GM12878 (cell line): ENCODE results near the gene SMTNL1. TPM values are rescaled to one million over a fixed set of nuclear protein-coding genes. Genes with fewer than 3 reads are reported as not detected.

Experiments used
- BCL11A ChIP-seq: IDR thresholded peaks from 2 replicates; pipeline ENCODE4 v1.6.1; 2011; ENCODE audit warnings: low read depth, low read length
- CHD4 ChIP-seq: fragments of 200-600 bp; sonication (generic); IDR thresholded peaks from 2 replicates; pipeline ENCODE4 v1.6.1; 2016; ENCODE audit warnings: mild to moderate bottlenecking
- CTCF ChIP-seq, 3 experiments: IDR thresholded peaks in 2 of 3; conservative IDR thresholded peaks in 1 of 3; 2 replicates each; pipeline ENCODE4 v1.5.1; 2011; ENCODE audit warnings: low read depth in 3 of 3, low read length in 3 of 3, mild to moderate bottlenecking in 3 of 3, control low read depth in 2 of 3, moderate library complexity in 2 of 3, inconsistent platforms in 1 of 3, mixed read lengths in 1 of 3; ENCODE audit not compliant: control insufficient read depth in 2 of 3, insufficient read depth in 1 of 3; ENCODE audit errors: extremely low read depth in 1 of 3
- EGR1 ChIP-seq, 2 experiments: IDR thresholded peaks; 1 replicate in 1 of 2; 2 replicates in 1 of 2; pipeline ENCODE4 v1.6.1; 2011 to 2012; ENCODE audit warnings: low read depth in 2 of 2, low read length in 2 of 2, borderline replicate concordance in 1 of 2, mild to moderate bottlenecking in 1 of 2, moderate library complexity in 1 of 2
- ETV6 ChIP-seq, 2 experiments: fragments of 450-650 bp in 1 of 2; IDR thresholded peaks in 1 of 2; conservative IDR thresholded peaks in 1 of 2; 2 replicates each; pipeline ENCODE4 v1.6.1; 2014; ENCODE audit warnings: antibody characterized with exemption in 1 of 2, borderline replicate concordance in 1 of 2, low read depth in 1 of 2, mild to moderate bottlenecking in 1 of 2, moderate library complexity in 1 of 2
- EZH2 ChIP-seq: IDR thresholded peaks from 2 replicates; pipeline ENCODE4 v1.6.1; 2012; ENCODE audit warnings: low read depth, mild to moderate bottlenecking, control low read depth, inconsistent platforms, low read length, borderline replicate concordance; ENCODE audit not compliant: control insufficient read depth
- HCFC1 ChIP-seq: fragments of 150-350 bp; IDR thresholded peaks from 2 replicates; pipeline ENCODE4 v1.6.1; 2014; ENCODE audit warnings: low read length
- IRF5 ChIP-seq: fragments of 450-650 bp; IDR thresholded peaks from 2 replicates; pipeline ENCODE4 v1.6.1; 2017; ENCODE audit warnings: borderline replicate concordance
- MXI1 ChIP-seq: fragments of 150-350 bp; IDR thresholded peaks from 2 replicates; pipeline ENCODE4 v1.6.1; 2011; ENCODE audit warnings: low read depth, mild to moderate bottlenecking, inconsistent platforms, low read length, improper control_type of control experiment
- NR2F1 ChIP-seq: fragments of 450-650 bp; conservative IDR thresholded peaks from 2 replicates; pipeline ENCODE4 v1.6.1; 2017; ENCODE audit warnings: mild to moderate bottlenecking
- RUNX3 ChIP-seq: IDR thresholded peaks from 2 replicates; pipeline ENCODE4 v1.6.1; 2012; ENCODE audit warnings: low read length, inconsistent platforms
- SMAD5 ChIP-seq: IDR thresholded peaks from 2 replicates; pipeline ENCODE4 v1.6.1; 2016; ENCODE audit warnings: antibody characterized with exemption, low read depth
- SRF ChIP-seq, 2 experiments: IDR thresholded peaks; 2 replicates each; pipeline ENCODE4 v1.6.1; 2011; ENCODE audit warnings: low read depth in 2 of 2, low read length in 2 of 2, mild to moderate bottlenecking in 1 of 2, moderate library complexity in 1 of 2
- TARDBP ChIP-seq: IDR thresholded peaks from 2 replicates; pipeline ENCODE4 v1.6.1; 2016; ENCODE audit warnings: borderline replicate concordance
- ZNF274 ChIP-seq: IDR thresholded peaks from one replicate; pipeline ENCODE4 v1.8.0; 2011; ENCODE audit not compliant: insufficient read length, insufficient read depth
- polyA plus RNA-seq, 11 experiments: library from polyadenylated mRNA; depleted of rRNA in 4 of 11; unstranded in 6 of 11; stranded (reverse) in 5 of 11; fragments of >200 nt; fragmentation: Nextera tagmentation in 4 of 11; fragmentation: Illumina TruSeq in 1 of 11; extraction: Ambion mirVana in 4 of 11; extraction: Trizol in 1 of 11; gene quantifications; 1 replicate in 1 of 11; 2 replicates in 10 of 11; pipeline versions ENCODE4 v1.2.1 to v1.2.3, GENCODE V29; 2011 to 2016; ENCODE audit warnings: inconsistent platforms in 2 of 11, missing spikeins in 2 of 11, low read depth in 1 of 11
- total RNA-seq, 4 experiments: library from RNA; depleted of rRNA in 3 of 4; stranded (reverse); fragments of >200 nt in 3 of 4; fragmentation: Illumina TruSeq in 1 of 4; extraction: Trizol in 1 of 4; gene quantifications; 2 replicates each; pipeline versions ENCODE4 v1.2.1 to v1.2.3, GENCODE V29; 2013 to 2021
- TF ChIP-seq, protein P1 (sequence below): IDR thresholded peaks from 2 replicates; pipeline ENCODE4 v1.6.1; 2012; ENCODE audit warnings: low read depth, low read length, improper control_type of control experiment
- TF ChIP-seq, protein P2 (sequence below): fragments of 450-650 bp; IDR thresholded peaks from 2 replicates; pipeline ENCODE4 v1.6.1; 2018; ENCODE audit warnings: mild to moderate bottlenecking, low read depth, moderate library complexity; ENCODE audit not compliant: partially characterized antibody
- TF ChIP-seq, protein P3 (sequence below): IDR thresholded peaks from 2 replicates; pipeline ENCODE4 v1.6.1; 2012; ENCODE audit warnings: low read depth, low read length, improper control_type of control experiment
- TF ChIP-seq, protein P4 (sequence below): fragments of 150-350 bp; IDR thresholded peaks from 2 replicates; pipeline ENCODE4 v1.6.1; 2014; ENCODE audit warnings: mild to moderate bottlenecking, low read depth, low read length

SMTNL1 gene
- total and polyA plus RNA-seq, 10 of the 15 experiments (the other 5 are each of a cell fraction or from before 2014, with no cell fraction given), result 0.06 to 0.17 (median 0.10) TPM; not detected in 7

DNA sequence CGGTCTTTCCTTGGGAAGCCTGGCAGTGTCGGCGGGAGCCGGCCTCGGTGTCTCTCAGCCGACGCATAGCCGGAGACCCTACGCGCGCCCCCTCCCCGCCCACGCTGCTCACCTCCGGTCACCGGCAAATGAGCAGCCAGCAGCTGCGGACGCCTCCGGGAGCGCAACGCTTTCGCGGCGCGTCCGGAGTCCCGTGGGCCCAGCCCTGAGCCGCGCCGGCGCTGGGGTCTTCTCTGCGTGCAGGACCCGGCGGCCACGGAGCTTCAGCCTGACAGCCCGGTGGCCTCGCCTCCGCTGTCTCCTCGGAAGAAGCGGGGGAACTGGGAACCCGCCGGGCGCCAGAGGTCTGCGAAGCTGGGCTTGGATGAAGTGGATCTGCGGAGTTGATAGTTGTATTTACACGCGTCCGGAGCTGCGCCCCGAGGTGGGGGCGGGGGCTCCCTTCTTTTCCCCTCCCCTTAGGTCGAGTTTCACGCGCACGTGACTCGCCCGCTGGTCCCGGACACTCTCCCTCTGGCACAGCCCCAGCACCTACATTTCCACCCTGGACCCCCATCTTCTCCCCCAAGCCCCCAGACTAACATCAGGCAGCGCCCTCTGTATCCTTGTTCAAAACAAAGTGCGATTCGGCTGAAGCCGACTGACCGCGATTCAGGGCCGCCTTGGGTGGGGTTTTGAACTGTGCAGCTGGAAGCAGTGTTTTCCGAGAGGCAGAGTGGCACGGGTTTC lies 21.9 kb upstream of the SMTNL1 start, which contains the start of gene SLC43A1 (continued):
- TF ChIP-seq, protein P1, sequence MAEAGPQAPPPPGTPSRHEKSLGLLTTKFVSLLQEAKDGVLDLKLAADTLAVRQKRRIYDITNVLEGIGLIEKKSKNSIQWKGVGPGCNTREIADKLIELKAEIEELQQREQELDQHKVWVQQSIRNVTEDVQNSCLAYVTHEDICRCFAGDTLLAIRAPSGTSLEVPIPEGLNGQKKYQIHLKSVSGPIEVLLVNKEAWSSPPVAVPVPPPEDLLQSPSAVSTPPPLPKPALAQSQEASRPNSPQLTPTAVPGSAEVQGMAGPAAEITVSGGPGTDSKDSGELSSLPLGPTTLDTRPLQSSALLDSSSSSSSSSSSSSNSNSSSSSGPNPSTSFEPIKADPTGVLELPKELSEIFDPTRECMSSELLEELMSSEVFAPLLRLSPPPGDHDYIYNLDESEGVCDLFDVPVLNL, result no peak
- TF ChIP-seq ZNF274 (no peak), EGR1 (IDR thresholded peaks at IDR 0.05; ENCODE audit: borderline replicate concordance in 1 of 2, low read depth in 2 of 2, low read length in 2 of 2) (0 out of 3 replicates have a peak, but pooled peaks of 1 of the 2 experiments have one; percentile 70), NR2F1 (peak; percentile 42; the same call in 1 of the 2 replicates), MXI1 (no peak), CTCF (IDR thresholded peaks at IDR 0.05 in 2 of 3, conservative IDR thresholded peaks at IDR 0.05 in 1 of 3; ENCODE audit: control insufficient read depth in 2 of 3, extremely low read depth in 1 of 3, insufficient read depth in 1 of 3, low read depth in 3 of 3, low read length in 3 of 3) (no peak), ETV6 (conservative IDR thresholded peaks at IDR 0.05 in 1 of 2, IDR thresholded peaks at IDR 0.05 in 1 of 2; ENCODE audit: borderline replicate concordance in 1 of 2, low read depth in 1 of 2) (no peak), SMAD5 (no peak), SRF (IDR thresholded peaks at IDR 0.05; ENCODE audit: low read depth in 2 of 2, low read length in 2 of 2) (no peak), CHD4 (no peak), TARDBP (no peak), RUNX3 (no peak), BCL11A (no peak), HCFC1 (no peak), EZH2 (no peak), IRF5 (no peak)
- TF ChIP-seq, protein P2, sequence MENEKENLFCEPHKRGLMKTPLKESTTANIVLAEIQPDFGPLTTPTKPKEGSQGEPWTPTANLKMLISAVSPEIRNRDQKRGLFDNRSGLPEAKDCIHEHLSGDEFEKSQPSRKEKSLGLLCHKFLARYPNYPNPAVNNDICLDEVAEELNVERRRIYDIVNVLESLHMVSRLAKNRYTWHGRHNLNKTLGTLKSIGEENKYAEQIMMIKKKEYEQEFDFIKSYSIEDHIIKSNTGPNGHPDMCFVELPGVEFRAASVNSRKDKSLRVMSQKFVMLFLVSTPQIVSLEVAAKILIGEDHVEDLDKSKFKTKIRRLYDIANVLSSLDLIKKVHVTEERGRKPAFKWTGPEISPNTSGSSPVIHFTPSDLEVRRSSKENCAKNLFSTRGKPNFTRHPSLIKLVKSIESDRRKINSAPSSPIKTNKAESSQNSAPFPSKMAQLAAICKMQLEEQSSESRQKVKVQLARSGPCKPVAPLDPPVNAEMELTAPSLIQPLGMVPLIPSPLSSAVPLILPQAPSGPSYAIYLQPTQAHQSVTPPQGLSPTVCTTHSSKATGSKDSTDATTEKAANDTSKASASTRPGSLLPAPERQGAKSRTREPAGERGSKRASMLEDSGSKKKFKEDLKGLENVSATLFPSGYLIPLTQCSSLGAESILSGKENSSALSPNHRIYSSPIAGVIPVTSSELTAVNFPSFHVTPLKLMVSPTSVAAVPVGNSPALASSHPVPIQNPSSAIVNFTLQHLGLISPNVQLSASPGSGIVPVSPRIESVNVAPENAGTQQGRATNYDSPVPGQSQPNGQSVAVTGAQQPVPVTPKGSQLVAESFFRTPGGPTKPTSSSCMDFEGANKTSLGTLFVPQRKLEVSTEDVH, result no peak
- TF ChIP-seq, protein P3, sequence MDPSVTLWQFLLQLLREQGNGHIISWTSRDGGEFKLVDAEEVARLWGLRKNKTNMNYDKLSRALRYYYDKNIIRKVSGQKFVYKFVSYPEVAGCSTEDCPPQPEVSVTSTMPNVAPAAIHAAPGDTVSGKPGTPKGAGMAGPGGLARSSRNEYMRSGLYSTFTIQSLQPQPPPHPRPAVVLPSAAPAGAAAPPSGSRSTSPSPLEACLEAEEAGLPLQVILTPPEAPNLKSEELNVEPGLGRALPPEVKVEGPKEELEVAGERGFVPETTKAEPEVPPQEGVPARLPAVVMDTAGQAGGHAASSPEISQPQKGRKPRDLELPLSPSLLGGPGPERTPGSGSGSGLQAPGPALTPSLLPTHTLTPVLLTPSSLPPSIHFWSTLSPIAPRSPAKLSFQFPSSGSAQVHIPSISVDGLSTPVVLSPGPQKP, result no peak
- TF ChIP-seq, protein P4, sequence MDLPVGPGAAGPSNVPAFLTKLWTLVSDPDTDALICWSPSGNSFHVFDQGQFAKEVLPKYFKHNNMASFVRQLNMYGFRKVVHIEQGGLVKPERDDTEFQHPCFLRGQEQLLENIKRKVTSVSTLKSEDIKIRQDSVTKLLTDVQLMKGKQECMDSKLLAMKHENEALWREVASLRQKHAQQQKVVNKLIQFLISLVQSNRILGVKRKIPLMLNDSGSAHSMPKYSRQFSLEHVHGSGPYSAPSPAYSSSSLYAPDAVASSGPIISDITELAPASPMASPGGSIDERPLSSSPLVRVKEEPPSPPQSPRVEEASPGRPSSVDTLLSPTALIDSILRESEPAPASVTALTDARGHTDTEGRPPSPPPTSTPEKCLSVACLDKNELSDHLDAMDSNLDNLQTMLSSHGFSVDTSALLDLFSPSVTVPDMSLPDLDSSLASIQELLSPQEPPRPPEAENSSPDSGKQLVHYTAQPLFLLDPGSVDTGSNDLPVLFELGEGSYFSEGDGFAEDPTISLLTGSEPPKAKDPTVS, result no peak
